HG03354 (cell line): ENCODE measurements around the gene CDKN3.
"Not testable (repeated sequence)": the region's sequence is repeated elsewhere in the genome, so short reads cannot be mapped to it uniquely, and the experiment has no call there.

Experiments
- ATAC-seq: cut with Tn5 transposase; IDR thresholded peaks from one replicate; pipeline ENCODE4 v1.9.1; 2021; ENCODE audit warnings: mild to moderate bottlenecking; ENCODE audit not compliant: unreplicated experiment, poor library complexity, severe bottlenecking

Gene CDKN3

GRCh38 chr14:54451121-54451601, 54.4 kb downstream of the CDKN3 start:
- no peak for ATAC-seq

GRCh38 chr14:54451961-54452360, 55.2 kb downstream of the CDKN3 start:
- no peak for ATAC-seq

DNA sequence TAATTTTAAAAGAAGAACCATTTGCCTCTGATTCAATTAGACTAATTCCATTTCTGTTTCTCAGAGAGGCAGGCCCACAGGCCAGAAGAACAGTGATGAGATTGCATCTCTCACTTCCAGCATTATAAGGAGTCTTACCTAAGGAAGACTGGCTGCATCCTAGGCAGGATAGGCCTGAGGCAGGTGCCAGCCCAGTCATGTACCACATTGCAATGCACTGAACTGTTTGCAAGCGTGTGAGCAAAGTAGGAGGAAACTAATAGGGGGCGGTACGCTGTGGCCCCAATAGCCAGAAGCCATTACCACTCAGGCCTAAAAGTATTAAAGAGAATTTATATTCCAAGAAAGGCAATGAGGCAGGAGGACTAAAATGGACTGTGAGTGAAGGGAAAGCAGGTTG, 56.4 kb downstream of the CDKN3 start:
- ATAC-seq, result no peak

GRCh38 chr14:54453990-54454389, 57.2 kb downstream of the CDKN3 start:
- not testable (repeated sequence) for ATAC-seq

DNA sequence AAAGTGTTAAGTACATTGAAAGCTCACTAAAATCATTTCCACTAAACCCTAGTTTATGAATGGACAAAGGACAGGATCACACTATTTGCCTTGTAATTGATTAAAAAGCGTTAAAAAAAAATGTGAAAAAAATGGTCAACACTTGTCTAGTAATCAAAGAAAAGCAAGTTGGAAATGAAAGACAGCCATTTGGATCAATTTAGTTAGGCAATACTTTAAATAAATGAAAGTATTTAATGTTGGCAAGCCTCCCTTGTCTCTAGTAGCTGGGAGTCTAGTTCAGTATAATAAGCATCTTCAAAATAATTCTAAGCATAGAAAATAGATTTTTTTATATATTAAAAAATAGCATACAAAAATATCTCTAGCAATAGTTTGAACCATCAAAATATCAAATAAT, 58.6 kb downstream of the CDKN3 start:
- no peak for ATAC-seq

DNA sequence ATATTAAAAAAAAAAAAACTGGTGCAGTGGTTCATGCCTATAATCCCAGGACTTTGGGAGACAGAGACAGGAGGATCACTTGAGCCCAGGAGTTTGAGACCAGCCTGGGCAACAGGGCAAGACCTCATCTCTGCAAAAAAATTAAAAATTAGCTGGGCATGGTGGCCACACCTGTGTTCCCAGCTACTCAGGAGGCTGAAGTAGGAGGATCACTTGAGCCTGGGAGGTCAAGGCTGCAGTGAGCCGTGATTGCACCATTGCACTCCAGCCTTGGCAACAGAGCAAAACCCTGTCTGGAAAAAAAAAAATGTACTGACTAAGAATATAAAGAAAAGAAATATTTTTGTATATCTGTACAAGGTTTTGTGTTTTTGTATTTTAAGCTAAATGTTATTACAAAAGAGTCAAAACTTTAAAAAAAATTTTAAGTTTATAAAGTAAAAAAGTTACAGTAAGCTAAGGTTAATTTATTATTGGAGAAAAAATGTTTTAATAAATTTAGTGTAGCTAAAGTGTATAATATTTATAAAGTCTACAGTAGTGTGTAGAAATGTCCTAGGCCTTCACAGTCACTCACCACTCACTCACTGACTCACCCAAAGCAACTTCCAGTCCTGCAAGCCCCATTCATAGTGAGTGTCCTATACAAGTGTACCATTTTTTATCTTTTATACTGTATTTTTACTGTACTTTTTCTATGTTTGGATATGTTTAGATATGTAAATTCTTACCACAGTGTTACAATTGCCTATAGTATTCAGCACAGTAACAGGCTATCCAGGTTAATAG, 60.2 kb downstream of the CDKN3 start:
- ATAC-seq, result not testable (repeated sequence)

DNA sequence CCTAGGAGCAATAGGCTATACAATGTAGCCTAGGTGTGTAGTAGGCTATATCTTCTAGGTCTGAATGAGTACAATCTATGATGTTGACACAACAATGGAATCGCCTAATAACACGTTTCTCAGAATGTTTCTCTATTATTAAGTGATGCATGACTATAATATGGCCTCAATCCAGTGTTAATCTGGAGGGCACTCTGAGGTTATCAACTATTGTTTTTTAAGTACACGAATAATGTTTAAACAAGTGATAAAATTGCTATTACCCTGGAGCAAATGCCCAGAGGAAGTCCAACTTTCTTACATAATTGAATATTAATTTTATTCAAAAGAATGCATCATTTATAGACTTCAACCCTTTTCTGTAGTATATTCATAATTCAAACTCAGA, 60.8 kb downstream of the CDKN3 start:
- no peak for ATAC-seq

- not testable (repeated sequence) for ATAC-seq
Measured at GRCh38 chr14:54458536-54458935, 61.7 kb downstream of the CDKN3 start.

DNA sequence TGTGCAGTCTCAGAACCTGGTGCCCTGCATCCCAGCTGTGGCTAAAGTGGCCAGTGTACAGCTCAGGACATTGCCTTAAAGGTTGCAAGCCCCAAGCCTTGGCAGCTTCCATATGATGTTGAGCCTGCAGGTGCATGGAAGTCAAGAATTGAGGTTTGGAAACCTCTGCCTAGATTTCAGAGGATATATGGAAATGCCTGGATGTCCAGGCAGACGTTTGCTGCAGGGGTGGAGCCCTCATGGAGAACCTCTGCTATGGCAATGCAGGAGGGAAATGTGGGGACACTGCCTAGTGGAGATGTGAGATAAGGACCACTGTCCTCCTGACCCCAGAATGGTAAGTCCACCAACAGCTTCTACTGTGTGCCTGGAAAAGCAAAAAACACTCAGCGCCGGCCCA, 62.3 kb downstream of the CDKN3 start:
- ATAC-seq, result no peak

DNA sequence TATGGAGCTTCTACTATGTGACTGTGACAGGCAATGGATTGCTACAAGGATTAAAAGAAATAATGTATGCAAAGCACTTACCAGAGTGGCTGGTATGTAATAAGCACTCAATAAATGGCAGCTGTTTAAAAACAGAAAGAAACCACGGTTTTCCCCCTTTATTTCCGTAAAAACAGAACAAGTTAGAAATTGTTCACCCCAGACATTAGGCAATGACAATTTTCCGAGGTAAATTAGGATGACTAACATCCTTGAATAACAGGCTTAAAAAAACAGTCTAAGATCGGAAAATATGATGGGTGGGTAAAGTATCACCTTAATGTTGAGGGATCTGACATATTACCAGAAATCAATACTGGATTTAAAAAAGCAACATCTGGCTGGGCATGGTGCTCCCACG, 65.2 kb downstream of the CDKN3 start:
- no peak for ATAC-seq

GRCh38 chr14:54465654-54466053, 68.8 kb downstream of the CDKN3 start:
- ATAC-seq, result no peak

- no peak for ATAC-seq
Measured at GRCh38 chr14:54467280-54467679, 70.5 kb downstream of the CDKN3 start.
